ENCODE data around the gene SIGLEC8. TPM values are rescaled to one million over a fixed set of nuclear protein-coding genes. Genes with fewer than 3 reads are reported as not detected.
A peak's percentile ranks its signal among the peaks of the same experiment; 100 is the strongest.
"Not testable (repeated sequence)": the region's sequence is repeated elsewhere in the genome, so short reads cannot be mapped to it uniquely, and the experiment has no call there.

SIGLEC8 gene
- total RNA-seq, 6 experiments from 2014 or later: 0.31 to 1.4 (median 0.71) TPM

DNA sequence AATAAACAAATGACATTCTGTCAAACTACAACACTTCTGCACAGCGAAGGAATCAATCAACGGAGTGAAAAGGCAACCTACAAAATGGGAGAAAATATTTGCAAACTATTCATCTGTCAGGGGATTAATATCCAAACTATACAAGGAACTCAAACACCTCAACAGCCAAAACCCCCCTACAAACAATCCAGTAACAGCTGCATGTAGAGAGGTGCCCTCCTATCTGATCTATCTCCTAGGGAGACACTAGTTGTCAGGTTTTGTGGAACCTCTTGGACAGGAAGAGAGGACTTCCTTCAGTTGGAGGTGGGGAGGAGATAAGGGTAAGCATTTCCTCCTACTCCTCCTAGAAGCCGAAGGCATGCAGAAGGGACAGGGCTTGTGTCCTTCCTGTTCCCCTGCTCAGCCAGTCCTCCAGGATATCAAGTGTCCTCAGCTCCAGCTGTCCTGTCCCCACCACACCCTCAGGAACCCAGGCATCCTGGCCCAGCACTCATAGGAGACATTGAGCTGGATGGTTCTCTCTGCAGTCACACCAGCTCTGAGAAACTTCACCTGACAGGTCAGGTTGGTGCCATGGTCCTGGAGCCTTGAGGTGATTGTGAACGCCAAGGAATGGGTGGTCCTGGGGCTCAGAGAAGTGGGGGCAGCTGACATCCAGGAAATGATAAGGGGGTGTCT, 9.8 kb upstream of the SIGLEC8 start:
- 38% methylated on average over 4 of the region's 4 CpGs for WGBS (ENCODE audit: insufficient coverage, low coverage, low lambda C conversion rate, missing lambda C conversion rate)
- Histone ChIP-seq H3K36me3 (no peaks in the 10 kb centered on the region), H3K4me1 (no peaks in the 10 kb centered on the region), H3K4me3 (no peak overlapping the region), H3K27me3 (no peaks in the 10 kb centered on the region), H3K27ac (no peak overlapping the region), H3K9me3 (no peaks in the 10 kb centered on the region)
- DNase-seq (no peak), ATAC-seq (peak in 3 of 4 donors; percentile 31 to 68 (median 37))
- no peak for TF ChIP-seq CTCF (IDR thresholded peaks at IDR 0.05)
- no peak for TF ChIP-seq POLR2A (IDR thresholded peaks at IDR 0.05)
- intact Hi-C loops (cut with DNase I): no loop called here

GRCh38 chr19:51466723-51467122, 8.5 kb upstream of the SIGLEC8 start:
- intact Hi-C loops (cut with DNase I): no loop called here
- no peaks in the 10 kb centered on the region for H3K9me3 ChIP-seq
- no peaks in the 10 kb centered on the region for H3K36me3 ChIP-seq
- no peak overlapping the region for H3K4me3 ChIP-seq
- H3K4me1 ChIP-seq: no peaks in the 10 kb centered on the region
- DNase-seq (no peak), ATAC-seq (no peak)
- no peak for TF ChIP-seq CTCF (IDR thresholded peaks at IDR 0.05)
- no peak for TF ChIP-seq POLR2A (IDR thresholded peaks at IDR 0.05)
- 31% methylated on average over 3 of the region's 3 CpGs for WGBS (ENCODE audit: insufficient coverage, low coverage, low lambda C conversion rate, missing lambda C conversion rate)
- H3K27ac ChIP-seq: no peak overlapping the region
- H3K27me3 ChIP-seq: no peaks in the 10 kb centered on the region

GRCh38 chr19:51463976-51464581, 5.8 kb upstream of the SIGLEC8 start:
- intact Hi-C loops (cut with DNase I); DNase-seq; H3K36me3 ChIP-seq; H3K27ac ChIP-seq; H3K9me3 ChIP-seq; H3K4me1 ChIP-seq; H3K4me3 ChIP-seq; H3K27me3 ChIP-seq: not testable (repeated sequence)
- WGBS (ENCODE audit: insufficient coverage, low coverage, low lambda C conversion rate, missing lambda C conversion rate): 16% methylated on average over 10 of the region's 33 CpGs
- peak in 2 of 4 donors; percentile 14 to 33 for ATAC-seq

DNA sequence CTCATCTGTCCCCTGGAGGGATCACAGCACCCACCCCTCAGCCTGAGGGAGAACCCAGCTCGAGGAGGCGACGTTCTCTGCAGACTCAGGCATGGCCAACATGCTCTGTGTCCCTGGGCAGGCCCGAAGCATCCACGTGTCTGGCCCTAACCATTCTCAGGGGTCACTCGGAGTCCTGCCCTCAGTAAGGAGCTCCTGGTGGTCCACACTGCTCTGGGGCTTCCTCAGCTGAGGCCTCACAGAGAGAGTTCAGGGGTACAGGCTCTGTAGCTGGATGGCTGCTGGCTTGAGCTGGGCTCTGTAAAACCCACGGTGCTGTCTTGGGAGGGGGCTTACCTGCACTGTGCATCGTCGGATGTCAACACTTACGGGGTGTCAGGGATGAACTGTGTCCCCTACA, 4.4 kb upstream of the SIGLEC8 start:
- DNase-seq (no peak), ATAC-seq (peak in 1 of 4 donors; percentile 5)
- no peaks in the 10 kb centered on the region for H3K36me3 ChIP-seq
- H3K27ac ChIP-seq: no peak overlapping the region
- no peak overlapping the region for H3K4me3 ChIP-seq
- TF ChIP-seq CTCF (IDR thresholded peaks at IDR 0.05): no peak
- TF ChIP-seq POLR2A (IDR thresholded peaks at IDR 0.05): no peak
- H3K4me1 ChIP-seq: no peaks in the 10 kb centered on the region
- no peaks in the 10 kb centered on the region for H3K9me3 ChIP-seq
- no peaks in the 10 kb centered on the region for H3K27me3 ChIP-seq
- 56% methylated on average over 4 of the region's 10 CpGs for WGBS (ENCODE audit: insufficient coverage, low coverage, low lambda C conversion rate, missing lambda C conversion rate)
- intact Hi-C loops (cut with DNase I): no loop called here

DNA sequence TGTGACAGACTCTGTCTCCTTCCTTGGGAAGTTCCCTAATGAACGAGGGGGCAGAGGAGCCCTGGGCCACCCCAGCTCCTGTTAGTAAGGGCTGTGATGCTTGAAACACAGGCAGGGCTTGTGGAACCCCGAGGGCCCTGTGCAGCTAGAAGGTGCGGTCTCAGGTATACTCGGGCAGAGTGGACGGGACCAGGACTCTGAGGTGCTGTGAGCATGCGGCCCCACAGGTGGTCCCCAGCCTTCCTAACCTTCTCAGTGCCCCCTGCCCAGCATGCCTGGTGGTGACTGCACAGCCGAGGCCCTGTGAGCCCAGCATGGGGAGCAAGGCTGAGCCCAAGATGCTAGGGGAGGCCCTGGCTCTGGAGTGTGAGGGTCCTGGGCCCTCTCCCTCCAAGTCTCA, 4.0 kb upstream of the SIGLEC8 start:
- ATAC-seq (peak in 1 of 4 donors; percentile 4), DNase-seq (no peak)
- Histone ChIP-seq H3K9me3 (no peaks in the 10 kb centered on the region), H3K4me3 (no peak overlapping the region), H3K27me3 (no peaks in the 10 kb centered on the region), H3K27ac (no peak overlapping the region), H3K4me1 (no peaks in the 10 kb centered on the region), H3K36me3 (no peaks in the 10 kb centered on the region)
- no CpG with 5 or more reads among the region's 7 CpGs for WGBS (ENCODE audit: insufficient coverage, low coverage, low lambda C conversion rate, missing lambda C conversion rate)
- TF ChIP-seq POLR2A (IDR thresholded peaks at IDR 0.05) (no peak), CTCF (IDR thresholded peaks at IDR 0.05) (no peak)
- intact Hi-C loops (cut with DNase I): no loop called here

Data from right lobe of liver (tissue), 6 donors.